ENCODE results near the gene SLC8B1.

Gene SLC8B1

GRCh38 chr12:113322343-113322742, 12.6 kb downstream of the SLC8B1 start:
- DNase-seq (ENCODE audit: low read depth in 3 of 3), result no peak

GRCh38 chr12:113320401-113320800, 14.5 kb downstream of the SLC8B1 start:
- no peak for DNase-seq (ENCODE audit: low read depth in 3 of 3)

GRCh38 chr12:113318900-113319628, 15.8 kb downstream of the SLC8B1 start:
- DNase-seq (ENCODE audit: low read depth in 3 of 3), result no peak

- DNase-seq (ENCODE audit: low read depth in 3 of 3), result no peak
Observed at GRCh38 chr12:113318046-113318656, 16.8 kb downstream of the SLC8B1 start.

- no peak for DNase-seq (ENCODE audit: low read depth in 3 of 3)
Observed at GRCh38 chr12:113317122-113317521, 17.8 kb downstream of the SLC8B1 start.

GRCh38 chr12:113316155-113316554, 18.8 kb downstream of the SLC8B1 start:
- no peak for DNase-seq (ENCODE audit: low read depth in 3 of 3)

- no peak for DNase-seq (ENCODE audit: low read depth in 3 of 3)
Observed at GRCh38 chr12:113315358-113315757, 19.6 kb downstream of the SLC8B1 start.

- no peak for DNase-seq (ENCODE audit: low read depth in 3 of 3)
Observed at GRCh38 chr12:113314121-113314529, 20.8 kb downstream of the SLC8B1 start.

GRCh38 chr12:113310489-113310888, 24.4 kb downstream of the SLC8B1 start:
- no peak for DNase-seq (ENCODE audit: low read depth in 3 of 3)

GRCh38 chr12:113306382-113306781, 28.5 kb downstream of the SLC8B1 start:
- DNase-seq (ENCODE audit: low read depth in 3 of 3), result no peak

GRCh38 chr12:113305281-113305856, 29.5 kb downstream of the SLC8B1 start:
- no peak for DNase-seq (ENCODE audit: low read depth in 3 of 3)

- no peak for DNase-seq (ENCODE audit: low read depth in 3 of 3)
Observed at GRCh38 chr12:113302886-113303640, 31.8 kb downstream of the SLC8B1 start.

GRCh38 chr12:113302466-113302865, 32.4 kb downstream of the SLC8B1 start:
- no peak for DNase-seq (ENCODE audit: low read depth in 3 of 3)

GRCh38 chr12:113301811-113302210, 33.1 kb downstream of the SLC8B1 start:
- no peak for DNase-seq (ENCODE audit: low read depth in 3 of 3)

- no peak for DNase-seq (ENCODE audit: low read depth in 3 of 3)
Observed at GRCh38 chr12:113299619-113300237, 35.2 kb downstream of the SLC8B1 start.

- DNase-seq (ENCODE audit: low read depth in 3 of 3), result no peak
Observed at GRCh38 chr12:113298861-113299545, 35.9 kb downstream of the SLC8B1 start.

- no peak for DNase-seq (ENCODE audit: low read depth in 3 of 3)
Observed at GRCh38 chr12:113298472-113298817, 36.5 kb downstream of the SLC8B1 start.

GRCh38 chr12:113297621-113298471, 37.1 kb downstream of the SLC8B1 start:
- DNase-seq (ENCODE audit: low read depth in 3 of 3), result no peak

GRCh38 chr12:113297214-113297587, 37.7 kb downstream of the SLC8B1 start:
- no peak for DNase-seq (ENCODE audit: low read depth in 3 of 3)

GRCh38 chr12:113296557-113297213, 38.2 kb downstream of the SLC8B1 start:
- no peak for DNase-seq (ENCODE audit: low read depth in 3 of 3)
